ENCODE data around the gene RAI2.

The RAI2 gene

GRCh38 chrX:17851874-17852273 is 9.2 kb downstream of the RAI2 start:
- no peak overlapping the region for H3K9ac ChIP-seq (ENCODE audit: low read depth, low read length)
- H3K4me3 ChIP-seq (ENCODE audit: low read length): no peak overlapping the region
- peaks cover 9% of the 10 kb centered on the region for H3K27me3 ChIP-seq (ENCODE audit: insufficient read depth, low read length)
- 93% methylated on average over 7 of the region's 7 CpGs for WGBS
- H3K9me3 ChIP-seq (ENCODE audit: insufficient read depth, low read depth, low read length): no peaks in the 10 kb centered on the region
- H3K4me1 ChIP-seq (ENCODE audit: insufficient read depth, low read length): no peaks in the 10 kb centered on the region
- H3K27ac ChIP-seq (ENCODE audit: low read depth, low read length): no peak overlapping the region
- no peaks in the 10 kb centered on the region for H3K36me3 ChIP-seq (ENCODE audit: insufficient read depth, low read length)

- Histone ChIP-seq H3K4me1 (ENCODE audit: insufficient read depth, low read length) (no peaks in the 10 kb centered on the region), H3K36me3 (ENCODE audit: insufficient read depth, low read length) (no peaks in the 10 kb centered on the region), H3K9me3 (ENCODE audit: insufficient read depth, low read depth, low read length) (no peaks in the 10 kb centered on the region), H3K4me3 (ENCODE audit: low read length) (no peak overlapping the region), H3K27ac (ENCODE audit: low read depth, low read length) (no peak overlapping the region), H3K9ac (ENCODE audit: low read depth, low read length) (no peak overlapping the region), H3K27me3 (ENCODE audit: insufficient read depth, low read length) (no peaks in the 10 kb centered on the region)
- WGBS: 82% methylated on average over 7 of the region's 7 CpGs
These were observed 12.4 kb downstream of the RAI2 start for GRCh38 chrX:17848545-17849265.

GRCh38 chrX:17846045-17846444 is 15.1 kb downstream of the RAI2 start:
- Histone ChIP-seq H3K27ac (ENCODE audit: low read depth, low read length) (no peak overlapping the region), H3K9me3 (ENCODE audit: insufficient read depth, low read depth, low read length) (no peaks in the 10 kb centered on the region), H3K4me3 (ENCODE audit: low read length) (no peak overlapping the region), H3K27me3 (ENCODE audit: insufficient read depth, low read length) (no peaks in the 10 kb centered on the region), H3K36me3 (ENCODE audit: insufficient read depth, low read length) (no peaks in the 10 kb centered on the region), H3K9ac (ENCODE audit: low read depth, low read length) (no peak overlapping the region), H3K4me1 (ENCODE audit: insufficient read depth, low read length) (no peaks in the 10 kb centered on the region)
- WGBS: 100% methylated on average over 2 of the region's 2 CpGs

GRCh38 chrX:17844236-17844635 is 16.9 kb downstream of the RAI2 start:
- Histone ChIP-seq H3K4me1 (ENCODE audit: insufficient read depth, low read length) (no peaks in the 10 kb centered on the region), H3K36me3 (ENCODE audit: insufficient read depth, low read length) (no peaks in the 10 kb centered on the region), H3K27ac (ENCODE audit: low read depth, low read length) (no peak overlapping the region), H3K4me3 (ENCODE audit: low read length) (no peak overlapping the region), H3K27me3 (ENCODE audit: insufficient read depth, low read length) (no peaks in the 10 kb centered on the region), H3K9me3 (ENCODE audit: insufficient read depth, low read depth, low read length) (no peaks in the 10 kb centered on the region), H3K9ac (ENCODE audit: low read depth, low read length) (no peak overlapping the region)
- 100% methylated on average over 2 of the region's 2 CpGs for WGBS

GRCh38 chrX:17842769-17843525 is 18.2 kb downstream of the RAI2 start:
- Histone ChIP-seq H3K27me3 (ENCODE audit: insufficient read depth, low read length) (no peaks in the 10 kb centered on the region), H3K4me1 (ENCODE audit: insufficient read depth, low read length) (no peaks in the 10 kb centered on the region), H3K4me3 (ENCODE audit: low read length) (no peak overlapping the region), H3K36me3 (ENCODE audit: insufficient read depth, low read length) (no peaks in the 10 kb centered on the region), H3K27ac (ENCODE audit: low read depth, low read length) (no peak overlapping the region), H3K9ac (ENCODE audit: low read depth, low read length) (no peak overlapping the region), H3K9me3 (ENCODE audit: insufficient read depth, low read depth, low read length) (no peaks in the 10 kb centered on the region)
- WGBS: 75% methylated on average over 6 of the region's 6 CpGs

- Histone ChIP-seq H3K36me3 (ENCODE audit: insufficient read depth, low read length) (no peaks in the 10 kb centered on the region), H3K4me1 (ENCODE audit: insufficient read depth, low read length) (no peaks in the 10 kb centered on the region; the same call in 1 of the 2 replicates)
- 78% methylated on average over 3 of the region's 4 CpGs for WGBS
These were observed 21.8 kb downstream of the RAI2 start for GRCh38 chrX:17839269-17839668.

GRCh38 chrX:17836830-17837229 is 24.3 kb downstream of the RAI2 start:
- 88% methylated on average over 3 of the region's 3 CpGs for WGBS
- no peaks in the 10 kb centered on the region for H3K9me3 ChIP-seq (ENCODE audit: insufficient read depth, low read depth, low read length)
- H3K27ac ChIP-seq (ENCODE audit: low read depth, low read length): no peak overlapping the region
- H3K9ac ChIP-seq (ENCODE audit: low read depth, low read length): no peak overlapping the region
- no peaks in the 10 kb centered on the region for H3K27me3 ChIP-seq (ENCODE audit: insufficient read depth, low read length)
- no peak overlapping the region for H3K4me3 ChIP-seq (ENCODE audit: low read length)
- H3K4me1 ChIP-seq (ENCODE audit: insufficient read depth, low read length): no peaks in the 10 kb centered on the region; the same call in 1 of the 2 replicates
- H3K36me3 ChIP-seq (ENCODE audit: insufficient read depth, low read length): no peaks in the 10 kb centered on the region

More at GRCh38 chrX:17839269-17839668, 21.8 kb downstream of the RAI2 start:
- H3K4me3 ChIP-seq (ENCODE audit: low read length): no peak overlapping the region
- H3K27me3 ChIP-seq (ENCODE audit: insufficient read depth, low read length): no peaks in the 10 kb centered on the region
- no peak overlapping the region for H3K27ac ChIP-seq (ENCODE audit: low read depth, low read length)
- no peak overlapping the region for H3K9ac ChIP-seq (ENCODE audit: low read depth, low read length)
- H3K9me3 ChIP-seq (ENCODE audit: insufficient read depth, low read depth, low read length): no peaks in the 10 kb centered on the region

- no peak overlapping the region for H3K27ac ChIP-seq (ENCODE audit: low read depth, low read length)
- WGBS: 73% methylated on average over 1 of the region's 2 CpGs
- H3K9ac ChIP-seq (ENCODE audit: low read depth, low read length): no peak overlapping the region
- no peaks in the 10 kb centered on the region for H3K36me3 ChIP-seq (ENCODE audit: insufficient read depth, low read length)
- H3K27me3 ChIP-seq (ENCODE audit: insufficient read depth, low read length): no peaks in the 10 kb centered on the region
- no peak overlapping the region for H3K4me3 ChIP-seq (ENCODE audit: low read length)
- H3K9me3 ChIP-seq (ENCODE audit: insufficient read depth, low read depth, low read length): no peaks in the 10 kb centered on the region
- H3K4me1 ChIP-seq (ENCODE audit: insufficient read depth, low read length): no peaks in the 10 kb centered on the region; the same call in 1 of the 2 replicates
These were observed 27.1 kb downstream of the RAI2 start for GRCh38 chrX:17833954-17834353.

GRCh38 chrX:17831255-17831654 is 29.8 kb downstream of the RAI2 start:
- 90% methylated on average over 3 of the region's 3 CpGs for WGBS
- no peaks in the 10 kb centered on the region for H3K27me3 ChIP-seq (ENCODE audit: insufficient read depth, low read length)
- H3K9me3 ChIP-seq (ENCODE audit: insufficient read depth, low read depth, low read length): no peaks in the 10 kb centered on the region
- no peak overlapping the region for H3K9ac ChIP-seq (ENCODE audit: low read depth, low read length)
- no peaks in the 10 kb centered on the region; the same call in 1 of the 2 replicates for H3K4me1 ChIP-seq (ENCODE audit: insufficient read depth, low read length)
- H3K4me3 ChIP-seq (ENCODE audit: low read length): no peak overlapping the region
- H3K36me3 ChIP-seq (ENCODE audit: insufficient read depth, low read length): no peaks in the 10 kb centered on the region
- H3K27ac ChIP-seq (ENCODE audit: low read depth, low read length): no peak overlapping the region

GRCh38 chrX:17830211-17830610 is 30.9 kb downstream of the RAI2 start:
- Histone ChIP-seq H3K27ac (ENCODE audit: low read depth, low read length) (no peak overlapping the region), H3K9me3 (ENCODE audit: insufficient read depth, low read depth, low read length) (no peaks in the 10 kb centered on the region), H3K9ac (ENCODE audit: low read depth, low read length) (no peak overlapping the region), H3K27me3 (ENCODE audit: insufficient read depth, low read length) (no peaks in the 10 kb centered on the region), H3K4me1 (ENCODE audit: insufficient read depth, low read length) (no peaks in the 10 kb centered on the region; the same call in 1 of the 2 replicates), H3K36me3 (ENCODE audit: insufficient read depth, low read length) (no peaks in the 10 kb centered on the region), H3K4me3 (ENCODE audit: low read length) (no peak overlapping the region)
- 78% methylated on average over 1 of the region's 1 CpG for WGBS

GRCh38 chrX:17829566-17829965 is 31.5 kb downstream of the RAI2 start:
- WGBS: no CpG with 5 or more reads among the region's 1 CpG
- Histone ChIP-seq H3K9ac (ENCODE audit: low read depth, low read length) (no peak overlapping the region), H3K9me3 (ENCODE audit: insufficient read depth, low read depth, low read length) (no peaks in the 10 kb centered on the region), H3K4me3 (ENCODE audit: low read length) (no peak overlapping the region), H3K4me1 (ENCODE audit: insufficient read depth, low read length) (no peaks in the 10 kb centered on the region; the same call in 1 of the 2 replicates), H3K36me3 (ENCODE audit: insufficient read depth, low read length) (no peaks in the 10 kb centered on the region), H3K27me3 (ENCODE audit: insufficient read depth, low read length) (no peaks in the 10 kb centered on the region), H3K27ac (ENCODE audit: low read depth, low read length) (no peak overlapping the region)

All from HUES64 (cell line).